Hematopoietic multipotent progenitor cell treated with erythropoietin and hydrocortisone succinate and interleukin-3 and kit ligand, for 15 days (in vitro differentiated cells): ENCODE results near the gene SMIM44.
"Not testable (repeated sequence)": the region's sequence is repeated elsewhere in the genome, so short reads cannot be mapped to it uniquely, and the experiment has no call there.

Source experiments
- DNase-seq: peaks from one replicate; pipeline ENCODE4 v3.0.0-alpha.2; 2015; ENCODE audit warnings: low spot score

SMIM44 gene

DNA sequence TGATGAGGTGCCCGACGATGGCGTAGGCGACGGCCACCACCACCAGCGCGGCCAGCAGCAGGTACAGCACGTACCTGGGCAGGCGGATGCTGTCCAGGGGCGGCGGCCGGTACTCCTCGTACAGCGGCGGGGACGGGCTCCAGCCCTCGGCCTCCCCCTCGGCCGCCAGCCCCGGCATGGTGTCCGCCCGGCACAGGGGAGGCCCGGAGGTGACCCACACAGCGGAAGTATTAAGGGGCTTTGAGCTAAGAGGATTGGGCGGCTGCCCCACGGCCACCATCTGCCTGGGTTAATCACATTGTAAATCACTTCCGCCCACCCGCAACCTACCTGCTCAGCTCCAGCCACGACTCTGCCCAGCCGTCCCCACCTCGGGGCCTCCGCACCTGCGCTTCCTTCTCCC lies at the start of gene SMIM44:
SMIM44 (minus strand) TSS at position 216 of the 403 bp plus-strand sequence; CDS start at position 178, 38 bp downstream.
- DNase-seq, result no peak

DNA sequence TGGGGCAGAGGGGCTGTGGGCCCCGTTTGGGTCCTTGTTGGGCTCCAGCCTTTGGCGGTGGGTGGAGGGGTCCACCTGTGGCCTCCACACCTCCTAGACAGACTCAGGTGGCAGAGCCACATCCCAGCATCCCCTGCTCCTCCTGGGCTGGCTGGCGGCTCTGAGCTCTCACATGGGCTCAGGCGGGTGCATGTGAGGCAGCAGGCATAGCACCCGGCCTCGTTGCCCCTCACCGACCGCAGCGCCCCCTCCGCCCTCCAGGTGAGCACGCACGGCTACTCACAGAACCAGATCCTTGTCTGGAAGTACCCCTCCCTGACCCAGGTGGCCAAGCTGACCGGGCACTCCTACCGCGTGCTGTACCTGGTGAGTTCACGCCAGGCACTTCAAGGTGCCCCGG lies 49.8 kb upstream of the SMIM44 start:
- no peak for DNase-seq

DNA sequence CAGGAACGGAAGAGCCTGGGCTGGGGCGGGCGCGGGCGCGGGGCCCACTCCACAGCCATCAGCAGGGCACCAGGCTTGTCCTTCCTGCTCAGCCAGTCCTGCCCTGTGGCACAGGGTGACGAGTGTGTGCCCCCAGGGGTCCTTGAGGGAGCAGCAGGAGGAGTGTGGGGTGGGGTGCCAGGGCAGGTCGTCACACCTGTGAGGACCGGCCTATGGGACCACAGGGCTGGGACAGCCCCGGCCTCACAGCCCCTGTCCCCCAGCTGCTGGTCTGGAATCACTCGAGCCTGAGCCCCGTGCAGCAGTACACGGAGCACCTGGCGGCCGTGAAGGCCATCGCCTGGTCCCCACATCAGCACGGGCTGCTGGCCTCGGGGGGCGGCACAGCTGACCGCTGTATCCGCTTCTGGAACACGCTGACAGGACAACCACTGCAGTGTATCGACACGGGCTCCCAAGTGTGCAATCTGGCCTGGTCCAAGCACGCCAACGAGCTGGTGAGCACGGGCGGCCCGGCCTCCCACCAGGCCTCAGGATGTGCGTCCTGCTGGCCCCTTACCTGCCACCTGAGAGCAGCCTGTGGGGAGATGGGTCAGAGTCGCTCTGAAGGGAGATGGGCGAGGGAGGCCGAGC lies 49.0 kb upstream of the SMIM44 start:
- no peak for DNase-seq

DNA sequence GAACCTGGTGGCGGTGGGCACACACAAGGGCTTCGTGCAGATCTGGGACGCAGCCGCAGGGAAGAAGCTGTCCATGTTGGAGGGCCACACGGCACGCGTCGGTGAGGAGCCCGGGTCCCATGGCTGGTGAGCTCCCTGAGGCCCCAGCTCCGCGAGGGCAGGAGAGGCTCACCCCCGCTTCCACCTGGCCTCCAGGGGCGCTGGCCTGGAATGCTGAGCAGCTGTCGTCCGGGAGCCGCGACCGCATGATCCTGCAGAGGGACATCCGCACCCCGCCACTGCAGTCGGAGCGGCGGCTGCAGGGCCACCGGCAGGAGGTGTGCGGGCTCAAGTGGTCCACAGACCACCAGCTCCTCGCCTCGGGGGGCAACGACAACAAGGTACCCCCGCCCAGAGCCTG lies 48.5 kb upstream of the SMIM44 start:
- no peak for DNase-seq

DNA sequence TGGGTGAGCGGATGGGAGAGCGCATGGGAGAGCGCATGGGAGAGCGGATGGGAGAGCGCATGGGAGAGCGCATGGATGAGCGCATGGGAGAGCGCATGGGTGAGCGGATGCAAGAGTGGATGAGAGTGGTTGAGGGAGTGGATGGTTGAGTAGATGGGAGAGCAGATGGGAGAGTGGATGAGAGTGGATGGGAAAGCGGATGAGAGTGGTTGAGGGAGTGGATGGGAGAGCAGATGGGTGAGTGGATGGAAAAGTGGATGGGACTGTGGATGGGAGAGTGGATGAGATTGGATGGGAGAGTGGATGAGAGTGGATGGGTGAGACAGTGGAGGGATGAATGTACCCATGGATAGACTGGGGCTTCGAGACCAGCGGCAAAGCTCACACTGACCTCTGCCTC lies 47.1 kb upstream of the SMIM44 start:
- no peak for DNase-seq

DNA sequence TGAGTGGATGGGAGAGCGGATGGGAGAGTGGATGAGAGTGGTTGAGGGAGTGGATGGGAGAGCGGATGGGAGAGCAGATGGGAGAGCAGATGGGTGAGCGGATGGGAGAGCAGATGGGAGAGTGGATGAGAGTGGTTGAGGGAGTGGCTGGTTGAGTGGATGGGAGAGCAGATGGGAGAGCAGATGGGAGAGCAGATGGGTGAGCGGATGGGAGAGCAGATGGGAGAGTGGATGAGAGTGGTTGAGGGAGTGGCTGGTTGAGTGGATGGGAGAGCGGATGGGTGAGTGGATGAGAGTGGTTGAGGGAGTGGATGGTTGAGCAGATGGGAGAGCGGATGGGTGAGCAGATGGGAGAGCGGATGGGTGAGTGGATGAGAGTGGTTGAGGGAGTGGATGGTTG lies 46.1 kb upstream of the SMIM44 start:
- DNase-seq, result not testable (repeated sequence)

DNA sequence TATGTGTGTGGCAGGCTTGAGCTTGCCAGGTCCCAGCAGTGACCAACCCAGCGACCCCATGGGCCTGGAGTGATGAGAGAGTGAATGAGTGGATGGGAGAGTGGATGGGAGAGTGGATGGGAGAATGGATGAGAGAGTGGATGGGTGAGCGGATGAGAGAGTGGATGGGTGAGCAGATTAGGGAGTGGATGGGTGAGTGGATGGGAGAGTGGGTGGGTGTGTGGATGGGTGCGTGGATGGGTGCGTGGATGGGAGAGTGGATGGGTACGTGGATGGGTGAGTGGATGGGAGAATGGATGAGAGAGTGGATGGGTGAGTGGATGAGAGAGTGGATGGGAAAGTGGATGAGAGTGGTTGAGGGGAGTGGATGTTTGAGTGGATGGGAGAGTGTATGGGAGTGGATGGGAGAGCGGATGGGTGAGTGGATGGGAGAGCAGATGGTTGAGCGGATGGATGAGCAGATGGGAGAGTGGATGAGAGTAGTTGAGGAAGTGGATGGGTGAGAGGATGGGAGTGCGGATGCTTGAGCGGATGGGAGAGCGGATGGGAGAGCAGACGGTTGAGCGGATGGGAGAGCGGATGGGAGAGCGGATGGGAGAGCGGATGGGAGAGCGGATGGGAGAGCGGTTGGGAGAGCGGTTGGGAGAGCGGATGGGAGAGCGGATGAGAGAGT lies 45.4 kb upstream of the SMIM44 start:
- no peak for DNase-seq

DNA sequence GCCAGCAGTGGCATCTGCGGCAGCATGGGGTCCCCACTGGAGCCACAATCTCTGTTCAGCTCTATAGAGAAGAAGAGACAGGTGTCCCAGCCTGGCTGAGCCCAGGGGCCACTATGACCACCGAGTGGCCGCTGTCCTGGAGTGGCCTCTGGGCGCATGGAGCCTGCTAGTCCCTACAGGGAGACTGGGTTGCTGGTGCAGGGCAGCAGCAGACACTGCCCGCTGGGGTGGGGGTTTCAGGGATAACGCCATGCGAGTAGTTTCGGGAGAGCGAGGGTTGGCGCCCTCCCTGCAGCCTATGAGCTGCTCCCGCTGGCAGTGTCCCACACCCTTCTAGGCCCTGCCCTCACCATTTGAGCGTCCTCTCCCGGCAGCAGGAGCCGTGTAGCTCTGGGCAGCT lies 44.8 kb upstream of the SMIM44 start:
- DNase-seq, result no peak

DNA sequence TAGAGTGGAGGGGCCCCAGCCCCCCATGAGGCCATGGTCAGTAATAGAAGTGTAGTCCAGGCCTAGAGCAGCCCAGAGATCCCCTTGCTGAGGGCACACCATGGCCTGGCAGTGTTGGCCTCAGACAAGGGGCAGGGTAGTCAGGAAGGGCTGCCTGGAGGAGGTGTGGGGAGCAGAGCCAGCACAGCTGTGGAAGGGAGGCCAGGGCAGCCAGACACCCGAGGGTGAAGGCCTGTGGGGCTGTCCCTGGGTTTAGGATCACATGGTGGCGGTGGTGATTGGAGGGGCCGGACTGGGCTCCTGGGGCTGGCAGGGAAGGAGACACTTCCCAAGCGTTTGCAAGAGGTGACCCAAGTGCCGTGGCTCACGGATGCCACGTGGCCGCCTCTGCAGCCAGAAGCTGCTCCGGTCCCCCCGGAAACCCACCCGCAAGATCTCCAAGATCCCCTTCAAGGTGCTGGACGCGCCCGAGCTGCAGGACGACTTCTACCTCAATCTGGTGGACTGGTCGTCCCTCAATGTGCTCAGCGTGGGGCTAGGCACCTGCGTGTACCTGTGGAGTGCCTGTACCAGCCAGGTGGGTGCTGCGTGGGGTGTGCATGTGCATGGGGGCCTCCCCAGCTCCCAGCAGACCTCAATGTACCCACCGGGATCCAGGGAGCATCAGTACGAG lies 44.1 kb upstream of the SMIM44 start:
- no peak for DNase-seq

DNA sequence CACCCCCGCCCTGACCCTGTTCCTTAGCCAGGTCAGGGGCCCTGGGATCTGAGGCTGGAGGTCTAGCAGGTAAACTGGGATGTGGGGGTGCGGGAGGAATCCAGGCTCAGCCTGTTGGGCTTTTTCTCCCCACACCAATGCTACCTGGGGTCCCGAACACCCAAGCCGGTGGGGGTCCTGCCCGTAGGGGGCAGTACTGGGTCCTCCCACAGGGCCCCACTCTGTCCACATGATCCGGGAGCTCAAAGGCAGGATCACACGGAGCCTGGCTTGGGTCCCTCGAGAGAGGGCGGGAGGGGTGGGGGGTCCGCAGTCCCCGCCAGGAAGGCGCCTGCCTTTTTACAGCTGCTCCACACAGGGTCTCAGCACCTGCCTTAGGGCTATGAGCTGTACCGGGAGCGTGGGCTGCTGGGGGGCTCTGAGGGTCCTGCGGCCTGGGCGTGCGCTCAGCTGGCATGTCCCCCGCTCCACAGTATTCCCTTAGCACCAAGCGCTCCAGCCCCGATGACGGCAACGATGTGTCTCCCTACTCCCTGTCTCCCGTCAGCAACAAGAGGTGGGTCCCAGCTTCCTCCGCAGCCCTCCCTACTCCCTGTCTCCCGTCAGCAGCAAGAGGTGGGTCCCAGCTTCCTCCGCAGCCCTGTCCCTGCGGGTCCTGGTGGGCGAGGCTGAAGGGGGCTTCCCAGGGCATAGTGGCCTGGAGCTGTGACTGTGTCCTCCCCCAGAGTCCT lies 43.4 kb upstream of the SMIM44 start:
- no peak for DNase-seq

DNA sequence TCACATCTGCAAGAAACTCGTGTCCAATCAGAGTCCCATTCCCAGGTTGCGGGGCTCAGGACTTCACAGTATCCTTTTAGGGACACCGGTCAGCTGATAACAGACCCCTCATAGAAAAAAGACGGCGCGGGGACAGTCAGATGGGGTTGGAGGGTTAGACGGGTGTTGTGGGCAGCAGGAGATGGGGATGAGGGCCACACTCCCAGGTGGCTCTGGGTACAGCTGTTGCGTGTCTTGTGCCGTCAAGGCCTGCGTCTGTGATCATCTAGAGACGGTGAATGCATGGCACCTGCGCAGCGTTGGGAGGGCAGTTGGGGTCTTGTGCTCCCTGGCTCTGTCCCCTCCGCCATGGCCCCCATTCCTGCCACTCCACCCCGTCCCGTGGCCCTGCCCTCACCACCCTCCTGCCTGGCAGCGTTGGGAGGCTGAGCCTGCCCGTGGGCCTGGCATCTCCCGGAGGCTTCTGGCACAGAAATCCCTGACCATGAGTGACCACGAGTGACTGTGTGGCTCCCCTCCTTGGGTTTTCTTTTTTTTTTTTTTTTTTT lies 41.7 kb upstream of the SMIM44 start:
- DNase-seq, result no peak

DNA sequence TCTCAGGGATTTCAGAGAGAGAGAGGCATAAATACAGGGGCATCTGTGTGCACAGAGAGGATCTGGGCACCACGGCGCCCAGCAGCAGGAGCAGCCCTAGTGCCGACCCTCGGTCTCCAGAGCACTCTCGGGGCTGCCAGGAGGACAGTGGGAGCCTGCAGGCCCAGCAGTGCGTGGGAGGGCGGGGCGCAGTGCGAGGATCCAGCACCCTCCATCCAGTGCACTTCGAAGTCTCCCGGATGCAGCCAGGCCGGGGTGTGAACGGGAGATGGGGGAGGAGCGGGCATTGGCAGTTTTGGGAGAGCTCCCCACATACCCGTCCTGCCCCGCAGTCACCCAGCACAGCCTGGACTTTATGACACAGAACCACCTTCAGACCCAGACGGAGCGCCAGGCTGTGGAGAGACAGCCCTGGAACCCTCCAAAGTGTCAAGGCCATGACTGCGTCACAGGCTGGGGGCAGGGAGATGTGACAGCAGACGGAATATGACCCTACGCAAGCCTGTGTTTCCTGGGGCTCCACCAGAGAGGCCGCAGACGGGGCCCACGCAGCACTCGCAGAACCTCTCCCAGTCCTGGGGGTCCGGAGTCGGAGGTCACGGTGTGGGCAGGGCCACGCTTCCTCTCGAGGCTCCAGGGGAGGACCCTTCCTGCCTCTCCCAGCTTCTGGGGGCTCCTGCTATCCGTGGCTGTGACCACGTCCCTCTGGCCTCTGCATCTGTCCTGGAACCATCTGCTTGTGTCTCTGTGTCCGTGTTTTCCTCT lies 41.0 kb upstream of the SMIM44 start:
- DNase-seq, result no peak

DNA sequence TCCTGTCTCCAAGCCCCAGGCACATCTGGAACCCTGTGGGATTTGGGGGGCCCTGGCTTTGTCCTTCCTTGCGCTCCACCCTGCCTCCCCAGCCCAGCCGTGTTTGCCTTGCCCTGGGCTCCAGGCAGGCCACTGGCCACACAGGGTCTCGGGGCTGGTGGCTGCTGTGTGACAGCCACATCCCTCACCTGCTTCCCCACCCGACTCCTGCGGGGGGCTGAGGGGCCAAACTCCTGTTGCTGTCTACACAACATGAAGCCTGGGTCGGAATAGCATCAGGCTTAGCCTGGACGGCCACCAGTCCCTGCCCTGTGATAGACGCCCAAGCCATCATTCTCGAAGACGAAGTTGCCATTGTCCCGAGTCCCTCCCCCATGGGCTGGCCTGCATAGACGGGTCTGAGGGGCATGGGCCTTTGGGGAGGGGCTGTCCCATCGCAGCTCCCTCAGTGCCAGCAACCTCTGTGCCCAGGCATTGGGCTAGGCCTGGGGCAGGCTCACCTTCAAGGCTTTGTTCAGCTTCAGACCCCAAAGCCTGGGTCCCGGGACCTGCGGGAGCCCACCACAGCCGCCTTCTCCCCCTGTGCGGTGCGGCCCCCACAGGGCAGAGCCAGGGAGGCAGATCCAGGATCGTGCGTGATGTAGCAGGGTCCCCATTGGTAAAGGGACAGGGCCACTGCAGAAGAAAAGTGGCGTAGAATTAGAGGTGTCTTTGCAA lies 40.3 kb upstream of the SMIM44 start:
- no peak for DNase-seq

DNA sequence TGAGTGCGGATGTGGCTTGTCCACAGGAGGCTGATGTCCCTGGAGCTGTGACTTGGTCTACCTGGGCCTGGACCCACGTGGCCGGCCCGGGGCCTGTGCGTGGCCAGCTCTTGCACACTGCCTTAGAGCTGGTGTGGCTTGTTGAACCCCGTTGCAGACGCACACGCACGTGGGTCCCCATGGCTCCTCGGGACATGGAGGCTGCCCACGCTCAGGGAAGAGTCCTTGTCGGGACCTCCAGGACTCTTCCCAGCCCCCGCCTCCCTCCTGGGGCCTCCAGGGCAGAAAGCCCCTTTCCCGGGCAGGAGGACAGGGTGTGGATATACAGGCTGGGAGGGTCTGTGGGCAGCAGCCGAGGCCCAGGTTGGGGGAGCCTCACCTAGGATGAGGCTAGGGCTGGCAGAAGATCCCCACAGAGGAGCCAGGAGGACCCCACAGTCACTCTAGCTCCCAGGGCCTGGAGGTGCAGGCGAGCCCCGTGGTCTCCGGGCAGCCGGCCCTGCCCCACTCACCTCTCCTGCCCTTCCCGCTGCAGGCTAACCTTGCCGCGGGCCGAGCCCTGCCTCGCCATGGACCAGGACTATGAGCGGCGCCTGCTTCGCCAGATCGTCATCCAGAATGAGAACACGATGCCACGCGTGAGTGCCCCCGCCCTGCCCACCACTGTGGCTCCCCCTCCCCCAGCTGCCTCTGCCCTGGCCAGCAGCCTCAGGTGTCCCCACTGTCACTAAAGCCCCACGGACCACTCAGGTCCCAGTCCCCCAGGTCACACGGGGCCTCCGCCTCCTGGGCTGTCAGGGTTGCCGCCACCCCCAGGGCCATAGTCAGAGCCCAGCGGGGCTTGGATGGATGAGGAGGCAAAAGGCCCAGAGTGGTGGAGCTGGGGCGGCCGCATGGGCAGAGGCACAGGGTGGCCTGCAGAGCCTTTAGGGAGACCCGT lies 39.5 kb upstream of the SMIM44 start:
- DNase-seq, result no peak

DNA sequence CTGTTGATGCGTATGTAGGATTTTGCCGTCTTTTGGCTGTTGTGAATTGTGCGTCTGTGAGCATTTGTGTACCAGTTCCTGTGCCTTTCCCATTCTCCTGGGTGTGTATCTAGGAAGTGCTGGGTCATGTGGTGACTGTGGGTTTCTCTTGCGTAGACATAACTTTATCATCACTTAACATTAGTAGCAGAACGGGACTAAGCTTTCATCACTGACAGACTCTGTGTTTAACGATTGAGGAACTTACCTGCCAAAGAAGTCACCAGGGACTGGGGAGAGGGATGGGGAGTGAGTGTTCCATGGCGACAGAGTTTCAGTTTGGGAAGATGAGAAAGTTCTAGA lies 37.8 kb upstream of the SMIM44 start:
- DNase-seq, result peak; percentile 62

DNA sequence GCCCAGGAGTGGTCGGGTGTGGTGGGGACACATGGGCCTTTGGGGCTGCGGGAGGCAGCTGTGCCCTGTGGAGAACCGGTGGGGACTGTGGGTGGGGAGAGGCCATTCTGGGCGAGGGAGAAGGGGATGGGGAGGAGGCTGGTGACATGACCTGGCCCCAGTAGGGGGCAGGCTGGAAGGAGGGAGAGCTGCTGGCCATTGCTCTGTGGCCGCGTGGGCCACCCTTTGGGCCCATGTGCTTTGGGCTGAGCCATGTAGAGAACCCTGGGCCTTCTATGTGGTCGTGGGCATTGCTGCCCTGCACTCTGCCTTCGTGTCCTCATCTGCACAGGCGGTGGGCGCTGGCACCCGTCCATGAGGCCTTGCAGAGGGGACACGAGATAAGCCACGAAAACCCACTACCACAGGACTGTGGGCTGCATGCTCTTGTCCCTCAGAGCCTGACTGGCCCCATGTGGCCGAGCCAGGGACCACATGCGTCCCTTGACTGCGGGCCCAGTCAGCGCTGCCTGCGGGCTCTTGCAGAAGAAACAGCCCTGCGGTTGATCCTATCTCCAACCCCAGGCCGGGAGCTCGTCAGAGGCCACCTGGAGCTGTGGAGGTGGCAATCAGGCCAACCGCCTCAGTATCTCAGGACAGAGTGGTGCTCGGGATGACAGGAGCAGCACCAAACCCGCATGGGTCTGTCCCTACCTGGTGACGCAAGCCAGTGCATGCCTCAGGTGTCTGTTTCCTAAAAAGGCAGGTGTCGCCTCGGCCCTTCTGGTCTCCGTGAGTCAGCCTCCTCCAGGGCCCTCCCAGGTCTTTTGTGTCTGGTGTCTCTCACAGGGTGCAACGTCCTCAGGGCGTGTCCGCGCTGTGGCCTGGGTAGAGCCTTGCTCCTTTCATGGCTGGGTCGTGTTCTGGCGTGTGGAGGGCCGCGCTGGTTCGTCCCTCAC lies 37.2 kb upstream of the SMIM44 start:
- DNase-seq, result peak; percentile 34

DNA sequence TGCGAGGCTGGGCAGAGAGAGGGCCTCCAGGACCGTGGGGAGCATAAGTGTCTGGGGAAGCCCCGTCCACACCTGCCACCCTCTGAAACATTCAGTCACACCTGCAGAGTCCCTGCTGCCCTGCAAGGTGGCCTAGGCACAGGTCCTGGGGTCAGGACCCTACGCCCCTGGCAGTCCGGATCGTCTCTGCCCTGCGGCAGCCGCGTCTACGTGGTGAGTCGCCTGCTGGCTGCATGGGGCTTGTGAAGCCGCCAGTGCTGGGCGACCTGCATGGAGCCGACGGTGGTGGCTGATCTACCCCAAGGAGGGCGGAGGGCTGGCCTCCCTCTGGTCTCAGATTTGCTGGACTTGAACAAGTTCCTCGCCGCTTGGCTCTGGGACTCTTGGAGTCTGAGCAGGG lies 35.9 kb upstream of the SMIM44 start:
- no peak for DNase-seq

DNA sequence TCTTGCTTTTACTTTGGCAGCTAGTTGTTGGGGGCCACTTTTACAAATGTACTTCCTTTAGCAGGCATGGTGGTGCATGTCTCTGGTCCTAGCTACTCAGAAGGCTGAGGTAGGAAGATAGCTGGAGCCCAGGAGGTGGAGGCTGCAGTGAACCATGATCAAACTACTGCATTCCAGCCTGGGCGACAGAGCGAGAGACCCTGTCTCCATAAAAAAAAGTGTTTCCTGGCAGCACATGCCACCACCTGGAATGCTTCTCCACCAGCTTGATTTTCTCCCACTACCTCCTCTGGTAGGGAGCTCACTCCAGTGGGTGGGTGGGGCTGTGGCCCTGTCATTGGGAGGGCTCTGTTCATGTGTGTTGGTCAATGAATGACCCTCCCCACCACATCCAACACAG lies 35.4 kb upstream of the SMIM44 start:
- no peak for DNase-seq

DNA sequence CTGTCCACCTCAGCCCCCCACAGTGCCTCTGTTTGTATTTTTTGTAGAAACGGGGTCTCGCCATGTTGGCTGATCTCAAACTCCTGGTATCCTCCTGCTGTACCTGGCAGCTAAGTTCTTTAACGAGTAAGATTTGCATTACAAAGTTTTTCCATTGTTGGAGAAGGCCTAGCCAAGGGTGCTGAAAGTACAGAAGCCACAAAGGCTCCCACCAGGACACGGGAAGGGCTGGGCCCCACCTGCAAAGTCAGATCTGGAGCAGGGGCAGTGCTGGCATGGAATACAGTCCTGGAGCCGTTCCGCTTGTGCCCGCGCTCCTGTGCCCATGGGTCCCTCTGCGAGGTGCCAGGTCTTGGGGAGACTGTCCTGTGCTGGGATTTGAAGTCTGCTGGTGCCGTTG lies 35.0 kb upstream of the SMIM44 start:
- no peak for DNase-seq
